Heart left ventricle (tissue), 13 donors: Measurements from ENCODE around the gene TNS3.

ENCODE experiments used
- POLR2A ChIP-seq, 2 donors: fragments of 450-650 bp; IDR thresholded peaks; one replicate each; pipeline ENCODE4 v1.6.1; 2017; ENCODE audit warnings: antibody characterized with exemption in 2 of 2, mild to moderate bottlenecking in 2 of 2, moderate library complexity in 2 of 2
- TF ChIP-seq, protein P1 (sequence below), 12 donors: fragments of 200-600 bp; sonication (generic) in 4 of 12; IDR thresholded peaks; one replicate each; pipeline versions ENCODE4 v1.5.0 to v1.8.0; 2018 to 2022; ENCODE audit warnings: antibody characterized with exemption in 12 of 12, mild to moderate bottlenecking in 5 of 12
- donor health status: ischemic (EF 13 %, LVEDD 7.1; RV severe dilation, severe dysfunction).
- donor health status: DM: no; HTN: yes; CAD: no.
- donor health status: DM: no; HTN: no; CAD: no.
- donor health status: ischemic (EF 25% LVEDD 6.9; RV normal size, moderate dysfunction).
- donor health status: ischemic (EF 25% LVEDD 5.7; RV mildly dilated, moderate dysfunction).
- donor health status: ischemic (EF 35%, LVEDD 5.7; RV mildly dilated, moderate dysfunction).
- donor health status: nonischemic (EF 11% LVEDD 7.7; RV severe dilation, severe dysfunction).
- donor health status: DM: yes; HTN: yes; CAD: no.
- donor health status: PGD.
- donor health status: ischemic (EF 29% LVEDD 5.4; RV normal size, mild dysfunction).
- donor health status: nonischemic (EF 23%, LVEDD 6.1; RV moderate dilation, normal function).

- TF ChIP-seq, protein P1, sequence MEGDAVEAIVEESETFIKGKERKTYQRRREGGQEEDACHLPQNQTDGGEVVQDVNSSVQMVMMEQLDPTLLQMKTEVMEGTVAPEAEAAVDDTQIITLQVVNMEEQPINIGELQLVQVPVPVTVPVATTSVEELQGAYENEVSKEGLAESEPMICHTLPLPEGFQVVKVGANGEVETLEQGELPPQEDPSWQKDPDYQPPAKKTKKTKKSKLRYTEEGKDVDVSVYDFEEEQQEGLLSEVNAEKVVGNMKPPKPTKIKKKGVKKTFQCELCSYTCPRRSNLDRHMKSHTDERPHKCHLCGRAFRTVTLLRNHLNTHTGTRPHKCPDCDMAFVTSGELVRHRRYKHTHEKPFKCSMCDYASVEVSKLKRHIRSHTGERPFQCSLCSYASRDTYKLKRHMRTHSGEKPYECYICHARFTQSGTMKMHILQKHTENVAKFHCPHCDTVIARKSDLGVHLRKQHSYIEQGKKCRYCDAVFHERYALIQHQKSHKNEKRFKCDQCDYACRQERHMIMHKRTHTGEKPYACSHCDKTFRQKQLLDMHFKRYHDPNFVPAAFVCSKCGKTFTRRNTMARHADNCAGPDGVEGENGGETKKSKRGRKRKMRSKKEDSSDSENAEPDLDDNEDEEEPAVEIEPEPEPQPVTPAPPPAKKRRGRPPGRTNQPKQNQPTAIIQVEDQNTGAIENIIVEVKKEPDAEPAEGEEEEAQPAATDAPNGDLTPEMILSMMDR (IDR thresholded peaks at IDR 0.05), result no peak
- TF ChIP-seq POLR2A (IDR thresholded peaks at IDR 0.05), result no peak
These were observed 149.0 kb downstream of the TNS3 start for GRCh38 chr7:47432671-47433563.
